Fibroblast of skin of left quadriceps (primary cell): ENCODE measurements around the gene IL11.
"Not testable (repeated sequence)": the region's sequence is repeated elsewhere in the genome, so short reads cannot be mapped to it uniquely, and the experiment has no call there.

Source experiments
- DNase-seq, 2 experiments: peaks; one replicate each; pipeline ENCODE4 v3.0.0-alpha.2; 2013; ENCODE audit warnings: low read depth in 2 of 2

The IL11 gene

GRCh38 chr19:55370305-55370988 is at the start of gene IL11:
TSS of gene IL11 (minus strand) at chr19:55370463. CDS start at chr19:55370310, 153 bp downstream.
- no peak for DNase-seq

- no peak for DNase-seq
These were observed 49.5 kb upstream of the IL11 start for GRCh38 chr19:55419624-55420236.

- DNase-seq = no peak
These were observed 48.8 kb upstream of the IL11 start for GRCh38 chr19:55419103-55419502.

GRCh38 chr19:55418185-55418584 is 47.9 kb upstream of the IL11 start:
- peak; percentile 57 to 62 for DNase-seq

- DNase-seq = no peak
These were observed 39.9 kb upstream of the IL11 start for GRCh38 chr19:55410168-55410567.

- not testable (repeated sequence) for DNase-seq
These were observed 38.9 kb upstream of the IL11 start for GRCh38 chr19:55409179-55409578.

GRCh38 chr19:55408533-55408872 is 38.2 kb upstream of the IL11 start:
- no peak for DNase-seq

GRCh38 chr19:55407800-55408532 is 37.7 kb upstream of the IL11 start:
- DNase-seq = peak; percentile 99

GRCh38 chr19:55407550-55407799 is 37.2 kb upstream of the IL11 start, which contains the start of gene UBE2S:
TSS of gene UBE2S (minus strand) at chr19:55407788. CDS start at chr19:55407589, 199 bp downstream.
- DNase-seq = not testable (repeated sequence)

- no peak for DNase-seq
These were observed 36.7 kb upstream of the IL11 start for GRCh38 chr19:55406826-55407549.

GRCh38 chr19:55406091-55406825 is 36.0 kb upstream of the IL11 start:
- DNase-seq = no peak

GRCh38 chr19:55405638-55406037 is 35.4 kb upstream of the IL11 start:
- no peak for DNase-seq

- DNase-seq = no peak
These were observed 32.2 kb upstream of the IL11 start for GRCh38 chr19:55402509-55402908.

GRCh38 chr19:55401390-55401789 is 31.1 kb upstream of the IL11 start:
- not testable (repeated sequence) for DNase-seq

- DNase-seq = no peak
These were observed 30.2 kb upstream of the IL11 start for GRCh38 chr19:55400281-55401087.

GRCh38 chr19:55398200-55398925 is 28.1 kb upstream of the IL11 start:
- DNase-seq = no peak

GRCh38 chr19:55392820-55393761 is 22.8 kb upstream of the IL11 start:
- no peak for DNase-seq

- no peak for DNase-seq
These were observed 21.7 kb upstream of the IL11 start for GRCh38 chr19:55391702-55392615.
